HPDE6-E6E7 (cell line): Measurements from ENCODE around the gene PLPP4.

Experiments
- DNase-seq: peaks from one replicate; pipeline ENCODE4 v3.0.0; 2011; ENCODE audit warnings: missing footprints; ENCODE audit errors: extremely low spot score

PLPP4 gene

GRCh38 chr10:120609006-120609405 lies 152.0 kb downstream of the PLPP4 start:
- DNase-seq: no peak

GRCh38 chr10:120610791-120611190 lies 153.8 kb downstream of the PLPP4 start:
- DNase-seq: no peak

- DNase-seq: no peak
Observed at GRCh38 chr10:120612756-120613155, 155.7 kb downstream of the PLPP4 start.

- no peak for DNase-seq
Observed at GRCh38 chr10:120613180-120613579, 156.2 kb downstream of the PLPP4 start.

GRCh38 chr10:120614680-120615079 lies 157.7 kb downstream of the PLPP4 start:
- no peak for DNase-seq

- no peak for DNase-seq
Observed at GRCh38 chr10:120616311-120616911, 159.4 kb downstream of the PLPP4 start.

GRCh38 chr10:120628197-120628596 lies 171.2 kb downstream of the PLPP4 start:
- DNase-seq: no peak

GRCh38 chr10:120630266-120630665 lies 173.2 kb downstream of the PLPP4 start:
- DNase-seq: no peak

- no peak for DNase-seq
Observed at GRCh38 chr10:120632047-120632446, 175.0 kb downstream of the PLPP4 start.

- DNase-seq: no peak
Observed at GRCh38 chr10:120632942-120633341, 175.9 kb downstream of the PLPP4 start.

GRCh38 chr10:120634659-120635058 lies 177.6 kb downstream of the PLPP4 start:
- no peak for DNase-seq
